ENCODE results near the gene DYNLRB1. TPM values are rescaled to one million over a fixed set of nuclear protein-coding genes. Genes with fewer than 3 reads are reported as not detected.

The DYNLRB1 gene
- total and polyA plus RNA-seq, 2 donors (not counting 1 experiment from before 2014, with no cell fraction given): 55.3 to 120 TPM

Small RNA genes lying within 50 kb of the gene (small RNA-seq; reads per million reads assigned to genes)
- not detected for gene RF00019 (ENCODE audit: insufficient read length, low read depth, low replicate concordance)

Other genes starting within 250 kb of the DYNLRB1 start
- gene AHCY, start 213.1 kb upstream of the DYNLRB1 start, total RNA-seq: 43.6 and 43.8 TPM in 2 replicates
- gene AHCY, start 213.1 kb upstream of the DYNLRB1 start, polyA plus RNA-seq: 37.8 and 44.0 TPM in 2 replicates
- 89.6 and 110 TPM in 2 replicates for gene ITCH, start 153.1 kb upstream of the DYNLRB1 start, total RNA-seq
- gene ITCH, start 153.1 kb upstream of the DYNLRB1 start, polyA plus RNA-seq: 10.0 and 13.8 TPM in 2 replicates
- 3.5 and 4.5 TPM in 2 replicates for gene MAP1LC3A, start 42.3 kb downstream of the DYNLRB1 start, total RNA-seq
- gene MAP1LC3A, start 42.3 kb downstream of the DYNLRB1 start, polyA plus RNA-seq: 10.5 and 23.8 TPM in 2 replicates
- gene PIGU, start 160.7 kb downstream of the DYNLRB1 start, total RNA-seq: 15.4 and 19.3 TPM in 2 replicates
- gene PIGU, start 160.7 kb downstream of the DYNLRB1 start, polyA plus RNA-seq: 9.5 and 12.0 TPM in 2 replicates
- gene TP53INP2, start 187.9 kb downstream of the DYNLRB1 start, total RNA-seq: 7.7 and 8.1 TPM in 2 replicates
- gene TP53INP2, start 187.9 kb downstream of the DYNLRB1 start, polyA plus RNA-seq: 14.7 and 39.6 TPM in 2 replicates

Measured in B cell (primary cell).